ENCODE measurements around the gene RPS15. TPM values are rescaled to one million over a fixed set of nuclear protein-coding genes. Genes with fewer than 3 reads are reported as not detected.

The RPS15 gene
- total and polyA plus RNA-seq, 3 experiments from 2014 or later: 1,485 to 2,756 (median 1,540) TPM

GRCh38 chr19:1470055-1470304 lies 31.8 kb downstream of the RPS15 start:
- peaks cover 0 to 3% (median 0%) of the 10 kb centered on the region in 3 donors for H3K36me3 Mint-ChIP-seq
- Histone ChIP-seq H3K4me1 (ENCODE audit: insufficient read depth, low read length) (peaks cover 30% of the 10 kb centered on the region), H3K4me3 (ENCODE audit: low read length) (no peak overlapping the region), H3K9me3 (ENCODE audit: low read length) (no peaks in the 10 kb centered on the region), H3K36me3 (ENCODE audit: insufficient read depth, low read length) (no peaks in the 10 kb centered on the region), H3K27ac (ENCODE audit: low read depth, low read length) (no peak overlapping the region), H3K27me3 (ENCODE audit: insufficient read depth, low read length, poor library complexity, severe bottlenecking) (peaks cover 22% of the 10 kb centered on the region)
- no peak for DNase-seq
- peaks cover 5 to 25% (median 9%) of the 10 kb centered on the region in 3 donors for H3K4me1 Mint-ChIP-seq
- no peaks in the 10 kb centered on the region for H3K9me3 Mint-ChIP-seq
- peak overlapping the region in 1 of 8 donors; percentile 60 for H3K27ac Mint-ChIP-seq
- POLR2A ChIA-PET: interaction anchor here (0.6 to 1.8 kb wide), 4 partner anchors 9 to 379 kb away, joined by 3 to 5 read pairs (median 4); partner anchors contain the start of genes C19orf25 and REEP6
- CTCF ChIA-PET: no interaction called here
- peak overlapping the region; percentile 57 to 87 (median 73) for H3K4me3 Mint-ChIP-seq
- H3K27me3 Mint-ChIP-seq: peaks cover 0 to 2% of the 10 kb centered on the region in 2 donors

GRCh38 chr19:1470305-1471009 lies 32.3 kb downstream of the RPS15 start:
- H3K36me3 Mint-ChIP-seq: peaks cover 0 to 3% (median 0%) of the 10 kb centered on the region in 3 donors
- POLR2A ChIA-PET: interaction anchor here (0.6 to 1.8 kb wide), 4 partner anchors 9 to 378 kb away, joined by 3 to 5 read pairs (median 4); partner anchors contain the start of genes C19orf25 and REEP6
- CTCF ChIA-PET: interaction anchor here (1.1 to 2.3 kb wide), 3 partner anchors 23 to 42 kb away, joined by 3 to 12 read pairs (median 5); partner anchors contain the start of gene ADAMTSL5

GRCh38 chr19:1471010-1471514 lies 32.9 kb downstream of the RPS15 start:
- Histone ChIP-seq H3K4me3 (ENCODE audit: low read length) (peak overlapping the region; percentile 61), H3K27ac (ENCODE audit: low read depth, low read length) (no peak overlapping the region), H3K4me1 (ENCODE audit: insufficient read depth, low read length) (peaks cover 30% of the 10 kb centered on the region), H3K36me3 (ENCODE audit: insufficient read depth, low read length) (no peaks in the 10 kb centered on the region), H3K27me3 (ENCODE audit: insufficient read depth, low read length, poor library complexity, severe bottlenecking) (peaks cover 22% of the 10 kb centered on the region), H3K9me3 (ENCODE audit: low read length) (no peaks in the 10 kb centered on the region)
- H3K4me1 Mint-ChIP-seq: peaks cover 5 to 25% (median 9%) of the 10 kb centered on the region in 3 donors
- H3K36me3 Mint-ChIP-seq: peaks cover 0 to 6% (median 0%) of the 10 kb centered on the region in 3 donors
- peak in 1 of 5 donors; percentile 12 for DNase-seq
- H3K4me3 Mint-ChIP-seq: peak overlapping the region; percentile 41 to 80 (median 60)
- CTCF ChIA-PET: interaction anchor here (1.1 to 2.3 kb wide), 6 partner anchors 16 to 201 kb away, joined by 3 to 12 read pairs (median 4); partner anchors contain the start of gene ADAMTSL5
- H3K9me3 Mint-ChIP-seq: no peaks in the 10 kb centered on the region
- POLR2A ChIA-PET: interaction anchor here (1.6 to 1.8 kb wide), 2 partner anchors 20 to 26 kb away, joined by 4 to 5 read pairs; partner anchors contain the start of gene REEP6
- peaks cover 0 to 2% of the 10 kb centered on the region in 2 donors for H3K27me3 Mint-ChIP-seq
- H3K27ac Mint-ChIP-seq: no peak overlapping the region

More at GRCh38 chr19:1470305-1471009, 32.3 kb downstream of the RPS15 start:
- peak; percentile 52 to 79 (median 53) for DNase-seq
- H3K36me3 ChIP-seq (ENCODE audit: insufficient read depth, low read length): no peaks in the 10 kb centered on the region
- no peaks in the 10 kb centered on the region for H3K9me3 ChIP-seq (ENCODE audit: low read length)
- H3K27ac ChIP-seq (ENCODE audit: low read depth, low read length): no peak overlapping the region
- H3K4me3 Mint-ChIP-seq: peak overlapping the region; percentile 57 to 87 (median 73)
- peaks cover 22% of the 10 kb centered on the region for H3K27me3 ChIP-seq (ENCODE audit: insufficient read depth, low read length, poor library complexity, severe bottlenecking)
- H3K4me3 ChIP-seq (ENCODE audit: low read length): peak overlapping the region; percentile 61
- H3K27ac Mint-ChIP-seq: no peak overlapping the region
- peaks cover 0 to 2% of the 10 kb centered on the region in 2 donors for H3K27me3 Mint-ChIP-seq
- H3K4me1 ChIP-seq (ENCODE audit: insufficient read depth, low read length): peaks cover 30% of the 10 kb centered on the region
- H3K9me3 Mint-ChIP-seq: no peaks in the 10 kb centered on the region
- H3K4me1 Mint-ChIP-seq: peaks cover 5 to 25% (median 9%) of the 10 kb centered on the region in 3 donors

DNA sequence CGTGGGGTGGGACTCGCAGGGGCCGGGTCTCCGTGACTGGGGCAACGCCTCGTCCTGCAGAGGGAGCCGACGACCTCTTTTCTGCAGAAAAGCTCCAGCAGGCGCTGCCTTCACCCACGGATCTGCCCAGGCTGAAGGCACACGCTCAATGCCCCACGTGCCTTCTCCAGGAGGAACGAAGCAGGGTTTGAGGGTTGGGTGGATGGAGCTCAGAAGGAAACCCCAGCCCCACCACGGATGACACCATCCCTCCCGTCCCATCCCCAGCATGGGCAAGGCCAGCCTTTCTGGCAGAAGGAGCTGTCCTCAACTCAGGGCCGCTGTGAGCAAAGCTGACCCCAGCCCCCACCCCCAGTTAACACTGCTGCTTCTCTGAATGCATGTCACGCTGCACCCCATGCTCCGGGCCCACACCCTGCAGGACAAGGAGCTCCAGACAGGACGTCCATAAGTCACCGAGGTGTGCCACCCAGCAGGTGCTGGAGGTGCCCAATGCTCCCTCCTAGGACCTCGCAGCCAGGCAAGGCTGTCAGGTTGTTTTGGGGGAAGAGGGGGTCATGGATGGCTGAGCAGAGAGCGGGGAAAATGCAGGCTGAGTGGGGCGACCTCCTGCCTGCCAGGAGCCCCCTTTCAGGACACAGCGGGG lies 33.4 kb downstream of the RPS15 start:
- H3K36me3 ChIP-seq (ENCODE audit: insufficient read depth, low read length): no peaks in the 10 kb centered on the region
- peaks cover 28% of the 10 kb centered on the region for H3K4me1 ChIP-seq (ENCODE audit: insufficient read depth, low read length)
- Mint-ChIP-seq H3K27ac (no peak overlapping the region), H3K4me1 (peaks cover 5 to 25% (median 9%) of the 10 kb centered on the region in 3 donors), H3K9me3 (no peaks in the 10 kb centered on the region), H3K4me3 (peak overlapping the region in 6 of 7 donors; percentile 22 to 80 (median 53)), H3K27me3 (peaks cover 0 to 2% of the 10 kb centered on the region in 2 donors), H3K36me3 (peaks cover 0 to 10% (median 0%) of the 10 kb centered on the region in 3 donors)
- no peaks in the 10 kb centered on the region for H3K9me3 ChIP-seq (ENCODE audit: low read length)
- H3K27me3 ChIP-seq (ENCODE audit: insufficient read depth, low read length, poor library complexity, severe bottlenecking): peaks cover 16% of the 10 kb centered on the region
- H3K4me3 ChIP-seq (ENCODE audit: low read length): peak overlapping the region; percentile 61
- POLR2A ChIA-PET: interaction anchor here (0.5 to 1.8 kb wide), 2 partner anchors 26 to 292 kb away, joined by 4 to 5 read pairs; no protein-coding TSS in a partner anchor
- H3K27ac ChIP-seq (ENCODE audit: low read depth, low read length): no peak overlapping the region
- CTCF ChIA-PET: interaction anchor here (1.1 to 2.3 kb wide), 6 partner anchors 16 to 201 kb away, joined by 3 to 12 read pairs (median 4); partner anchors contain the start of gene ADAMTSL5
- DNase-seq: no peak

DNA sequence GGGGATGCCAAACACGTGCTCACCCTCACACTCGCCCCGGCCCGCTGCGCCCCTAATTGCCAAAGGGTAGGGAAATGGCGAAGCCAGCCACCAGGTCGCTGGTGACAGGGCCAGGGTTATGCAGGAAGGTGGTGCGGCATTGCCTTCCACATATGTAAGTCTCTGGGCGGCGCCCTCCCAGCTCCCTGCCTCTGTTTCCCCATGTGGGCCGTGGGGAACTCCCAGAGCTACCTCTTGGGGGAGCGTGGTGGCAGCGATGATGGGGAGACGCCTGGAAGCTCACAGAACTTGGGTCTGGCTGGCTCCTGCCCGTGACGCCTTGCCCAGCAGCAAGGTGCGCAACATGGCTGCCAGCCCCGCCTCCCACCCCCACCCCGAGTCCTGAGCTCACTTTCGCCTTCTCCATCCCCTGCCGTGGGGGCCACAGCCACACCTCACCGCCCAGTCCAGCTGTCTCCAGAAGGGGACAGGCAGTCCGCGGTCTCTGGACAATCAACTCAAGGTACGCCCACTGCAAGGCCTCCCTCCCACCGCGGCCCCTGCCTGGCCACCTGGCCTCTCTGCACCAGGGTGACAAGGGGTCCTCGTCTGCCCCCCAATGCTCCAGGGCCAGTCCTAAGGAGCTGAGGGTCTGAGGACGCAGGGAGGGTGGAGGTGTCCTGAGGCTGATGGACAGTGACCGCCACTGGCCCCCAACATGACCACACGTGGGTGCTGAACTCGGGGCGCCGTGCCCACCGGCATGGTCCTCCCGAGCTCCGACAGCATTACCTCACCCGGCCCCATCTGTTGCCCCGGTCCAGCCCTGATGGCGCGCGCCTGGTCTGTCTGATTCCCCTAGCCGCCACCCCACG lies 34.3 kb downstream of the RPS15 start:
- Histone ChIP-seq H3K4me1 (ENCODE audit: insufficient read depth, low read length) (peaks cover 24% of the 10 kb centered on the region), H3K27ac (ENCODE audit: low read depth, low read length) (no peak overlapping the region), H3K9me3 (ENCODE audit: low read length) (no peaks in the 10 kb centered on the region), H3K4me3 (ENCODE audit: low read length) (no peak overlapping the region), H3K27me3 (ENCODE audit: insufficient read depth, low read length, poor library complexity, severe bottlenecking) (peaks cover 13% of the 10 kb centered on the region), H3K36me3 (ENCODE audit: insufficient read depth, low read length) (no peaks in the 10 kb centered on the region)
- POLR2A ChIA-PET: interaction anchor here (0.5 to 0.8 kb wide), 3 partner anchors 35 to 1868 kb away, joined by 4 to 5 read pairs (median 4); no protein-coding TSS in a partner anchor
- H3K27me3 Mint-ChIP-seq: peaks cover 0 to 2% of the 10 kb centered on the region in 2 donors
- CTCF ChIA-PET: interaction anchor here (1.1 to 2.3 kb wide), 4 partner anchors 17 to 200 kb away, joined by 3 to 12 read pairs (median 4); no protein-coding TSS in a partner anchor
- no peak overlapping the region for H3K27ac Mint-ChIP-seq
- H3K4me3 Mint-ChIP-seq: peak overlapping the region in 3 of 7 donors; percentile 18 to 50 (median 32)
- no peaks in the 10 kb centered on the region for H3K9me3 Mint-ChIP-seq
- DNase-seq: no peak
- peaks cover 0 to 14% (median 0%) of the 10 kb centered on the region in 3 donors for H3K36me3 Mint-ChIP-seq
- peaks cover 8 to 29% (median 13%) of the 10 kb centered on the region in 3 donors for H3K4me1 Mint-ChIP-seq

GRCh38 chr19:1473085-1473851 lies 35.1 kb downstream of the RPS15 start:
- Mint-ChIP-seq H3K9me3 (no peaks in the 10 kb centered on the region), H3K36me3 (peaks cover 0 to 16% (median 0%) of the 10 kb centered on the region in 3 donors), H3K4me3 (peak overlapping the region in 3 of 7 donors; percentile 5 to 50 (median 8)), H3K27ac (no peak overlapping the region), H3K27me3 (peaks cover 0 to 2% of the 10 kb centered on the region in 2 donors), H3K4me1 (peaks cover 10 to 34% (median 17%) of the 10 kb centered on the region in 3 donors)
- Histone ChIP-seq H3K4me3 (ENCODE audit: low read length) (no peak overlapping the region), H3K4me1 (ENCODE audit: insufficient read depth, low read length) (peaks cover 27% of the 10 kb centered on the region), H3K9me3 (ENCODE audit: low read length) (no peaks in the 10 kb centered on the region), H3K36me3 (ENCODE audit: insufficient read depth, low read length) (no peaks in the 10 kb centered on the region), H3K27me3 (ENCODE audit: insufficient read depth, low read length, poor library complexity, severe bottlenecking) (peaks cover 7% of the 10 kb centered on the region), H3K27ac (ENCODE audit: low read depth, low read length) (no peak overlapping the region)
- DNase-seq: no peak
- CTCF ChIA-PET: interaction anchor here (1.5 to 2.3 kb wide), 3 partner anchors 28 to 194 kb away, joined by 4 to 12 read pairs (median 8); no protein-coding TSS in a partner anchor
- POLR2A ChIA-PET: interaction anchor here (0.6 to 1.3 kb wide), 3 partner anchors 29 to 1867 kb away, joined by 3 to 5 read pairs (median 4); no protein-coding TSS in a partner anchor
